ENCODE results near the gene ULK3.
A peak's percentile ranks its signal among the peaks of the same experiment; 100 is the strongest.

Gene ULK3

DNA sequence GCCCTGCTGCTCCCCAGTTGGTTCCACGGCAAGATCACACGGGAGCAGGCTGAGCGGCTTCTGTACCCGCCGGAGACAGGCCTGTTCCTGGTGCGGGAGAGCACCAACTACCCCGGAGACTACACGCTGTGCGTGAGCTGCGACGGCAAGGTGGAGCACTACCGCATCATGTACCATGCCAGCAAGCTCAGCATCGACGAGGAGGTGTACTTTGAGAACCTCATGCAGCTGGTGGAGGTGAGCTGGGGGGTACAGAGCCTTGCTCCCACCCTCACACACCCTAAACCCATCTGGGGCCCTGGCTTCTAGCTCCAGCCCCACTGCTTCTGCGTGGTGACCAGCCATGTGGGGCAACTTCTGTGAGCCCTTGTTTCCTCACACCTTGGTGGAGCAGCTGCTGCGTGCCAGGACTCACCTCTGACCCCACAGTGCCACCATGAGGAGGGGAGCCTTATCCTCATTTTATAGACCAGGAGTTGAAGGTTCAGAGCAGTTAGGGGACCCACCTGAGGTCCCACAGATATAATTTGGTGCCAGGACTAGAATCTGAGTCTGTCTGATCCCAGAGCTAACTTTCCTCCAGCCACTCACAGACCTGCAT lies 43.6 kb downstream of the ULK3 start:
- DNase-seq (ENCODE audit: low read depth), result no peak

DNA sequence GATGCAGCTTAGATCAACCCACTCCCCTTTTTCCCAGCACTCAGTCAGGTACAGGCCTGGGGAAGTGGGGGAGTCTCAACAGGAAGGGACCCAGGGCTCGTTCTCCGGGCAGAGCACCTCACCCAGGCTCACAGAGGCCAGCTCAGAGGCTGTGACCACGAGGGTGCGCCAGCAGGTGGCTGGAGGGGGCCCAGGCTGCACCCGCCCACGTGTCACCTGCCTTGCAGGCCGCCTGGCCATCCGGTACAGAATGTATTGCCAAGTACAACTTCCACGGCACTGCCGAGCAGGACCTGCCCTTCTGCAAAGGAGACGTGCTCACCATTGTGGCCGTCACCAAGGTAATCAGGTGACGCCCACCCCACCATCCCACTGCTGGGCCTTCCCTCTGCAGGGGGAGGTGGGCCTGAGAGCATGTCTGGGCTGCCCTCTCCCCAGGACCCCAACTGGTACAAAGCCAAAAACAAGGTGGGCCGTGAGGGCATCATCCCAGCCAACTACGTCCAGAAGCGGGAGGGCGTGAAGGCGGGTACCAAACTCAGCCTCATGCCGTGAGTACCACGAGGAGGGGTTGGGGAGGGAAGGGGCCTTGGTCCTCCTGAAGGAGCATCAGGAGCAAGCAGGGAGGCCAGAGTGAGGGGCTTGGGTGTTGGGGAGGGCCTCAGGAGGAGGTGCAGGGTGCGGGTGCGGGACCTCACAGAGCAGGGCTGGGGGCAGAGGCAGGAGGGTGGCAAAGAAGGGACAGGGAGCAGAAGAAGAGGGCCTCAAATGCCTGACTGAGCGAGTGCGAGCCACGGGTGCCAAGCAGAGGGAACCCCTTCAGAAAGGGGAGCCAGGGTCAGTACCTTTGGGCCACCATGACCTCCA lies 44.3 kb downstream of the ULK3 start:
- no peak for DNase-seq (ENCODE audit: low read depth)

DNA sequence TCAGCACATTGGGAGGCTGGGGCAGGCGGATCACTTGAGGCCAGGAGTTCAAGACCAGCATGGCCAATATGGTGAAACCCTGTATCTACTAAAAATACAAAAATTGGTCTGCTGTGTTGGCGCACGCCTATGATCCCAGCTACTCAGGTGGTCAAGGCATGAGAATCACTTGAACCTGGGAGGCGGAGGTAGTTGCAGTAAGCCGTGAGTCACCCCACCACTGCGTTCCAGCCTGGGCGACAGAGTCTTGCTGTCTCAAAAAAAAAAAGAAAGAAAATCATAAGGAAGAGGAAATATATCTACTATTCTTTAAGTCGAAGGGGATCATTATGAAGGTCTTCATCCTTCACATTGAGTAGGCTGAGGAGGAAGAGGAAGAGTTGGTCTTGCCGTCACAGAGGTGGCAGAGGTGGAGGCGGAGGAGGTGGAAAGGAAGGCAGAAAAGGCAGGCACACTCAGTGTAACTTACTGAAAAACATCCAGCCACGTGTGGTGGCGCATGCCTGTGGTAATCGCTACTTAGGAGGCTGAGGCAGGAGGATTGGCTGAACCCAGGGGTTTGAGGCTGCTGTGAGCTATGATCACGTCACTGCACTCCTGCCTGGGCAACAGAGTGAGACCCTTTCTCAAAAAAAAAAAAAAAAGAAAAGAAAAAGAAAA lies 46.9 kb downstream of the ULK3 start:
- no peak for DNase-seq (ENCODE audit: low read depth)

DNA sequence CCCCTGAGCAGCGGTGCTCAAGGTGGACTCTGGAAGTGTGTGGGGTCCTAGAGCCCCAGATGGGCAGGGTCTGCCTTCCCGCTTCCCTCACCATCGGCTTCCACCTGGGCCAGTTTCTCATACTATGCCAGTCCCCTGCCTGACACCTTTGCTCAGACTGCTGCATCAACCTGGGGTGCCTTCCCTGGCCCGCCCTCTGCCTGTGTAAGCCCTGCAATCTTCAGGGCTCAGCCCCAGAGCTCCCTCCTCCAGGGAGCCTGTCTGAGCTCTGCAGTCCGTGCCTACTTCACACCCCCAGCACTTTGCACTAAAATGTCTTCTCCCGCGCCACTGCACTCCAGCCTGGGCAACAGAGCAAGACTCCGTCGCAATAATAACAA lies 48.0 kb downstream of the ULK3 start:
- DNase-seq (ENCODE audit: low read depth), result no peak

DNA sequence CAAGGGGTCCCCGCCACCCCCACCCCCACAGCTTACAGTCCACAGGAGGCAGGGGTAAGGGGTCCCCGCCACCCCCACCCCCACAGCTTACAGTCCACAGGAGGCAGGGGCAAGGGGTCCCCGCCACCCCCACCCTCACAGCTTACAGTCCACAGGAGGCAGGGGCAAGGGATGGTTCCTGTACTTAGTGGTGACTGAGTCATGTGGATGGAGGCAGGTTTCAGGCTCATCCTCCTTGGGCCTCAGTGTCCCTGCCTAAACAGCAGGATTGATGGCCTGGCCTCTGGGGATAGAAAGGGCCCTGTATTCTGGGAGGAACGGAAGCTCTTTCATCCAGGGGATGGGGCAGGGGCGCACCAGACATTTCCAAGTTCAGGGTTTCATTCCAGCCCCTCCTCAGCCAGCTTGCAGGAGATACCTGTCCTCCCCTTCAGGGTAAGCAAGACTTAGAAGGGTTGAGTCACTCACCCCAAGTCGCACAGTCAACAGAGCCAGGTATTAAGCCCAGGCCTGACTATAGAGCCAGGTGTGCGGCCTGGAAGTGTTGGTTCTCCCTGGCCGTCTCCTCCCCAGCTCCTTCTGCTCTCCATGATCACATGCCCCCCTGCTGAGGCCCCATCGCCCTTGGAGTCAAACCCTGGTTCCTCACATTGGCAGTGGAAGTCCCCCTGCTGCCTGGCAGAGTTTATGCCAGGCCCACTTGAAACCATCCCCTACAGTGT lies 48.5 kb downstream of the ULK3 start:
- DNase-seq (ENCODE audit: low read depth), result no peak

DNA sequence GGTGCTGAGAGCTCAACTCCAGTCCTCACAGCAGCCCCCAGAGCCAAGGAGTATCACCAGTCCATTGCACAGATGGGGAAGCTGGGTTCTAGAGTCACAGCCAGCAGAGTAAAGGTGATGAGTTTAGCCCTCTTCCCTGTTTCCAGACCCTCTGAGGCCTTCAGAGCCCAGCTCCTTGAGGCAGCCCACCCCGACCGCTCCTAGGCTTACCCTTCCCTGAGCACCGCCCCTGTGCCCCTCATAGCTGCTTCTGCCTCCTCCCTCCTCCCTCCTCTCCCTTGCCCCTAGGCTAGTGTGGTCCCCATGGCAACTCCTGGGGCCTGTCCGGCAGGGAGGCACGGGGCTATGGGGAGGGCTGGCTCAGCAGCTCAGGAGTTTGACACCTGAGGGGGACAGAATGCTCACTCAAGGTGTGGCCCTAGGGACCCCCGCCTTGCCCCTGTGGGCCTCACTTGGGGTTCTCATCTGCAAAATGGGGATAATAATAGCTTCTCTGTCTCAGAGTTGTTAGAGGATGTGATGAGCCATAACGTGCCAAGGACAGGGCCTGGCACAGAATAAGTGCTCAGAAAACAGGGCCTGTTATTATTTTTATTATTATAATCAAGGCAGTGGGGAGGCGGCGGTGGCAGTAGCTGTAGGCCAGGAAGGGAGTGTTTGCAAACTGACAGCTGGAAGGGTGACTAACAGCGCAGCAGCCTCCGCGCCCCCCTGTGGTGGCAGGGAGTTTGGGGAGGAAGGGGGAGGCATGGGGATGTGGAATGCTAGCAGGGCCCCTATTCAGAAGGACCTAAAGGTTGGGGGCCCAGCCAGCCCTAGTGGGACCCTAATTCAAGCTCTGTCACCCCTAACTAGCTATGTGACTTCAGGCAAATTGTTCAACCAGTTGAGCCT lies 49.6 kb downstream of the ULK3 start:
- no peak for DNase-seq (ENCODE audit: low read depth)

DNA sequence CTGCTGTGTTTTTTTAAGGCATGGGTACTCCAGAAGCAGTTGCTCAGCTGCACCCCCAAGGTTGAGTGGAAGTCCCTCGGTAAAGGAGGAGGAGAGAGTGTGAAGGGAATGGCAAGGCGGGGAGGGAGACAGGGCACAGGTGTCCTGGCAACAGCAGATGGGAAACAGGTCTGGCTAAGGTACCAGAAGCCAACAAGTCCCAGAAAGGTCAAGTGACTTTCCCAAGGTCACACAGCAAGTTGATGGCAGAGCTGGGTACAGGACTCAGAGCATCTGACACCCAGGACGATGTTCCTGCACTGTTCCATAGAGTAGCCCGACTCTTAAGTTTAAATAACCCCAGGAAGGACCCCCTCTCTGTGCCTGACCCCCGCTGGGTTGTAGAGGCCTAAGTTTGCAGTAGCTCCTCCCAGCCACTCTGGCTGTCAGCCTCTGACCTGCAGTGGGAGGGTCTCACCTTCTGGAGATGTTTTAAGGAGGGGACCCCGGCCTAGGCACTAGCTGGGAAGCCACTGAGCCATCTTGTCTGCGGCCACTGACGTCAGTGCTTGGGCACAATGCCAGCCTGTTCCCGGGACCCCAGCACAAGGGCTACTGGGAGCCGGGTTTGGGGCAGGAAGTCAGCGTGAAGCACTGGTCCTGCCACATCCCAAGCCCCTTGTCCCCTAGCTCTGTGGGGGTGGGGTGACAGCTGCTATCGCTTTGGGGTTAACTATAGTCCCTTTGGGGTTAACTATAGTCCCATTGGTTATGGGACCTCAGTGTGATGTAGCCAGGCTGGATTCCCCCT lies 50.5 kb downstream of the ULK3 start:
- DNase-seq (ENCODE audit: low read depth), result no peak

DNA sequence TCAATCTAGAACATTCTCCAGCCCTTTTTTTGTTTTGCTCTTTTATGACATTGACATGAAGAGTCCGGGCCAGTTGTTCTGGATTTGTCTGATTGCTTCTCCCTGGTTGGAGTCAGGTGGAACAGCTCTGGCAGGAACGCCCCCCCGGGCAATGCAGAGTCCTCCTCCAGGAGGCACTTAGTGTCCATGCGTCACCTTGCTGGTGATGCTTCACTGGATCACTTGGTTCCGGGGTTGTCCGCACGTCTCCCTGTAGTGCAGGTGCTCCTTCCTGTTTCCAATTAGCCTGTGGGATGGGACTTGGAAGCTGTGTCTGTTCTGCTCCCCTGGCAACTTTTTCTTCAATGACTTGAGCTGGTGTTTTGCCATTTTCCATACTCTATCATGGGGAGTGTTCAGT lies 51.3 kb downstream of the ULK3 start:
- DNase-seq (ENCODE audit: low read depth), result no peak

DNA sequence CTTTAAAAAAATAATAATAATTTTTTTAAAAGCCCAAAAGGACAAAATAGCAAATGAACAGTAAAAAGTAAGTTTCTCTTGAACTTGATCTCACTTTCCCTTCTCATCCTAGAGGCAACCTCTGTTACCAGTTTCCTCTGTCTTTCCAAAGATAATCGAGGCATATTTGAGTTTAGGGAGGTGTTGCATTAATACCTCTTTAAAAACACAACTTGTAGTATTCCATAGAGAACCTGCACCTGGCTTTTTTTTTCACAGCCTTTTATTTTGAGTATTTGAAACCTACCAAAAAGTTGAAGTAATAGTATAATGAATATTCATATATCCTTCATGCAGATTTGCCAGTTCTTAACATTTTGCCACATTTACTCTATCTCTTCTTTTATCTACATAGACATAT lies 51.9 kb downstream of the ULK3 start:
- DNase-seq (ENCODE audit: low read depth), result no peak

DNA sequence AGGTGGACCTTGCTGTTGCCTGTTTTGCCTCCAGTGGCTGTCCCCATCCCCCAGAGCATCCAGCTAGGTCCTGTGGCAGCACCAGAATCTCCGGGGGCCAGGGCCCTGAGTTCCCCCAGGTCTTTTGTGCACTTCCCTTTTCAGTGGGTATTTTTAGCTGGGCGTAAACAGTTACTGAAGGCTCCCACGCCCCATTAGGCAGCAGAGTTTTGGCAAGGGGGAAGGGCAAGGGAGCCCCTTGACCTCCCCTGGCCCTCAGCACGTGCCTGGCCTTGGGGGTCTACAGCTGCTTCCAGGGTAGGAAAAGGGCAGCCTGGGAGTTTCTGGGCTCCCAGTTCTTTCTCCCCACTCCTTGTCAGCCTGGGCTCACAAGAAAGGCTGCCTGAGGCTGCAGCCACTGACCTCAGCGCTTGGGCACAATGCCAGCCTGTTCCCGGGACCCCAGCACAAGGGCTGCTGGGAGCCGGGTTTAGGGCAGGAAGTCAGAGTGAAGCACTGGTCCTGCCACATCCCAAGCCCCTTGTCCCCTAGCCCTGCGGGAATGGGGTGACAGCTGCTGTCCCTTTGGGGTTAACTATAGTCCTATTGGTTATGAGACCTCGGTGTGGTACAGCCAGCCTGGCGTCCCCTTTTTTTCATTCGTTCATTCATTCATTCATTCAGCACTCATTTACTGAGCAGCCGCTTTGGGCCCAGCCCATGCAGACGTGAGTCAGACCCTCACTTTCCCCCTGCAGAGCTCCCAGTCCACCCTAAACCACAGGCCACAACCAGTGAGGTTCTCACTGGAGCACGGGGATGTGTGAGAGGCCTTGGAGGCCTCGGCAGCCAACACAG lies 52.7 kb downstream of the ULK3 start:
- peak; percentile 85 for DNase-seq (ENCODE audit: low read depth)

DNA sequence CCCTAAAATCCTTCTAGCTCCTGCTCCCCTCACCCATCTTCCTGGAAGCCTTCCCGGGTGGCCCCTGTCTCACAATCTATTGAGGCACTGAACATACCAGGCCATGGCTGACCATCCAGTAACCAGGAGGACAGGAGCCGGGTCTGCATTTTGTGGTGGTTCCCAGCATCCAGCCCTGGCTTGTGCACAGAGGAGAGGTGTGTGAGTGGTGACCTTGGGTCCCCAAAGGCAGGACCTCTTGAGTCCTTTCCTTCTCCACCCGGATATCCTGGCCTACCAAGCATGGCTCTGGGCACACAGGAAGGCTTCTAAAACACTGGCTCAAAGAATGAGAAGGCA lies 53.2 kb downstream of the ULK3 start:
- DNase-seq (ENCODE audit: low read depth), result no peak

DNA sequence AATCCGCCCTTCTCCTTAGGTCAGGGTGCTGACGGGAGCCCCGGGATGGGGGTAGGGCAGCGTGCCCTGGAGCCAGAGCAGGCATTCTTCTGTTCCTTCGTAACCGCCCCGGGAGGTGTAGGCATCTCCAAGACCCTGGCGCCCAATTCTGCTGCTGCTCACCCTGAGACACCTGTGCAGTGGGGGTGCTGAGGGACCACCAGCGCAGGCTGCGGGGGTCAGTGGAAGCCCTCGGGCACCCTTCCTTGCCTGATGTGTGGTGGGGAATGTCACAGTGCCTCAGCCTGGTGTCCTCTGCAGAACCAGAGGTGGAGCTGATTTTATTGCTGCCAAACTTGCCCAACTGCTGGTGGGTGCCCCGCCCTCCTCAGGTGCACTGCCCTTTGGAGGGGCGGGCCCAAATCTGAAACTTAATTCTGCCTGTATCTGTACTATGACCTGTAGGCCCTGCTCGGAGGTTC lies 53.8 kb downstream of the ULK3 start:
- no peak for DNase-seq (ENCODE audit: low read depth)

DNA sequence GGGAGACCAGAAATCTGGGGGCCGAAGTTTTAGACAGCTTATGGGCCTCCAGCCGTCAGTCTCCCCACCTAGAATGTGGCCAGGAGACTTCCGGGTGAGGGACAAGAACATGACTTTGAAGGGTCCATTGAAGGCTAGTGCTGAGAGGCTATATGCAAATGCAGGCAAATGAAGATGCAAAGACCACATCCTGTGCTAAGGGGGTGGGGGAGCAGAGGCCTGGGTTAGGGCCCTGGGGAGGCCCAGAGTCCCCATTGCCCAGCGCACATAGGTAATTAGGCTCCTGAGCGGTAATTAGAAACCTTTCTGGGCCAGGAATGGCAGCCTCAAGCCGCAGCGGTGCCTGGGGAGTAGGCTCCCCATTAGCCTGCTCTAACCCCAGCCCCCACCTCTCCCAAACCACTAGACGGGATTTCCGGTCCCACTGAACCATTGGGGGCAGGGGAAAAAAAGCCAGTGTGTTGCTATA lies 54.2 kb downstream of the ULK3 start:
- no peak for DNase-seq (ENCODE audit: low read depth)

DNA sequence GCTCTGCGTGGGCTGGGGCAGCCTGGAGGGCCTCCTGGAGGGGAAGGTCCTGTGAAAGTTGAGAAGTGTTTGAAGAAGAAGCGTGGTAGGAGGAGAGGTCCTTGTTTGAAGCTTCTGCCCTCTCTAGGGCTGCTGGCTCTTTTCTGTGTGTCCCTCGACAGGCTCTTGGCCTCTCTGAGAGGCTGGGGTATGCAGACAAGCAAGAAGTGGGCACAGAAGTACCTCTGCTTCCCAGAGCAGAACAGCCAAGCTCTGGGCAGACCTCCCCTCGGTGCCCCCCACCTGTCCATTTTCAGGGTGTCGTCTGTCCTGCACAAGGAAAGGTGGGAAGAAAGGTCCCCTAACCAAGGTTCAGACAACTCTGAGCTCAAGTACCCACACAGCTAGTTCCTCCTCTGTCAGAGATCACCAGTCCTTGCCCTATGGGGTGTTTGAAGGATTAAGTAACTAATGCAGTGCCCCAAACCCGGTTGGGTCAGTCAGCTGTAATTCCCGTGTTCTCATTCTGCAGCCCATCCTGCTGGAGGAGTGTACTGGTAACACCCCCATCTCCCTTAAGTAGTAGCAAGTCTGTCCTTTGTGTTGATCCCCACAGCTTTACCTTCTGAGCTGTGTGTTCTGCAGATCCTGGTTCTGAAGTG lies 54.8 kb downstream of the ULK3 start:
- DNase-seq (ENCODE audit: low read depth), result no peak

DNA sequence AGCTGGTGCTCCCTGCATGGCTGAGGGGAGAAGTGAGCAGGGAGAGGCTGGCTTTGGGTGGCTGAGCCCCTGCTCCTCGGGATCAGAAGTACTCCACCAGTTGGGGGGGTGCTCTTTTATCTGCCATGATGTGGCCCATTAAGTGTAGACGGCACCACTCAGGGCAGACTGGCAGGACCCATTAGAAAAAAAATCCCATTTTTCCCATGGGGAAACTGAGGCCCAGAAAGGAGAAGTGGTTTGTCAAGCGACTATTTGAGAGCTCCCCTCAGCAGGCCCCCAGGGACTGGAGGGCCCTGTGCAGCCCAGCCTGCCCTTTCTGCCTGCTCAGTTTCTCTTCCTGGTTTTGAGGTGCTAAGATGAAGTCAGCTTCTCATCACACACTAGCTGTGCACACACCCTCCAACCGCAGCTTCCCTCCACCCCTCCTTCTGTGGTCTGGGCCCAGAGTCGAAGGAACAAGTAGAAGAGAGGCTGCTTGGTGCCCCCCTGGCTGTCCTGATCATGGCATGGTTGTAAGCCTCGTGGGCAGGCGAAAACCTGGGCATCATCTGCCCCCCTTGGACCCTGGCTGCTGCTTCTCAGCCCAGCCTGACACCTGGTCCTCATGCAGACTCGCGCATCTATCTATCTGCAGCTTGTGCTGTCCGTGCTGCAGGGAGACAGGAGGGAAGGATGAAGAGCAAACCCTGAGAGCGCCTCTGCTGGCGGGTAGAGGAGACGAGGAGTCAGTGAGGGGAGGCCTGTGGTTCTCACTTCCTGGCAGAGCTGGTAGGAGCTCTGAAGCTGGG lies 55.5 kb downstream of the ULK3 start:
- peak; percentile 64 for DNase-seq (ENCODE audit: low read depth)

DNA sequence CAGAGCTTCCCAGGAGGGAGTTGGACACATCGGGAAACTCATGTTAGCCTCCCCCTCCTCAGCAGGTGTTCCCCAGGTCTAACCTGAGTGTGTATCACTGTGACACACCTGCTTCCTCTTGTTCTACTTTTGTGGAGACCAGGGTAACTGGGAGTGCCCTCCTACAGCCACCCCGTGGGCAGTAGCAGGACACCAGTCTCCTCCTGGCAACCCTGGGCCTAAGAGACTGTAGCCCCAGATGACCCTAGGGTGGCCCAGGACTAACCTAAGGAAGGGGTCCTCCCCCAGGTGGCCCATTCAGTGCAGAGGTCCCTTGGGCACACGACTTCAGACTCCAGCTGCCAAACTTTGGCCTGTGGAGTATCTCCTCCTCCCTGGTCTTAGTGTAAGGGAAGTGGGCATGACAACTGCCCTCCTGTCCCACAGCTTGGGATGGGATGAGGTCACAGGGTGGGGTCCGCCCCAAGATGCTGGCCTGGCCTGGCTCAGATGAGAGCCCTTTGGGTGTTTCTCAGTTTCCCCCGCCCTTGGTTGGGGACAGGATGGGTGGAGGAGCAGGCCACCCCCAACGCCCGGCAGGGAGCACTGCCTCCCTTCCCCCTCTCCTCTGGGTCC lies 56.3 kb downstream of the ULK3 start:
- no peak for DNase-seq (ENCODE audit: low read depth)
